ENCODE results near the gene NTN4. TPM values are rescaled to one million over a fixed set of nuclear protein-coding genes. Genes with fewer than 3 reads are reported as not detected.

The NTN4 gene
- total RNA-seq, 1 experiment from 2014 or later: 1.4 TPM

- Histone ChIP-seq H3K36me3 (replicated peaks; ENCODE audit: control insufficient read depth, insufficient read depth, low read length) (no peaks in the 10 kb centered on the region), H3K4me3 (ENCODE audit: insufficient read depth, low read depth, low read length) (no peak overlapping the region), H3K27me3 (ENCODE audit: control insufficient read depth, insufficient read depth, low read length) (no peaks in the 10 kb centered on the region; the same call in 1 of the 2 replicates)
- no peak for DNase-seq
These were observed 17.6 kb upstream of the NTN4 start for GRCh38 chr12:95808146-95808545.

GRCh38 chr12:95805864-95806671 lies 15.5 kb upstream of the NTN4 start:
- H3K27me3 ChIP-seq (ENCODE audit: control insufficient read depth, insufficient read depth, low read length): no peaks in the 10 kb centered on the region; the same call in 1 of the 2 replicates
- DNase-seq: no peak
- H3K36me3 ChIP-seq (replicated peaks; ENCODE audit: control insufficient read depth, insufficient read depth, low read length): no peaks in the 10 kb centered on the region
- H3K4me3 ChIP-seq (ENCODE audit: insufficient read depth, low read depth, low read length): no peak overlapping the region

GRCh38 chr12:95804291-95804690 lies 13.7 kb upstream of the NTN4 start:
- H3K4me3 ChIP-seq (ENCODE audit: insufficient read depth, low read depth, low read length): no peak overlapping the region
- no peaks in the 10 kb centered on the region; the same call in 1 of the 2 replicates for H3K27me3 ChIP-seq (ENCODE audit: control insufficient read depth, insufficient read depth, low read length)
- DNase-seq: no peak
- H3K36me3 ChIP-seq (replicated peaks; ENCODE audit: control insufficient read depth, insufficient read depth, low read length): no peaks in the 10 kb centered on the region

GRCh38 chr12:95803817-95804216 lies 13.3 kb upstream of the NTN4 start:
- Histone ChIP-seq H3K36me3 (replicated peaks; ENCODE audit: control insufficient read depth, insufficient read depth, low read length) (no peaks in the 10 kb centered on the region), H3K27me3 (ENCODE audit: control insufficient read depth, insufficient read depth, low read length) (no peaks in the 10 kb centered on the region; the same call in 1 of the 2 replicates), H3K4me3 (ENCODE audit: insufficient read depth, low read depth, low read length) (no peak overlapping the region)
- DNase-seq: no peak

GRCh38 chr12:95802482-95803270 lies 12.1 kb upstream of the NTN4 start:
- H3K4me3 ChIP-seq (ENCODE audit: insufficient read depth, low read depth, low read length): no peak overlapping the region
- H3K36me3 ChIP-seq (replicated peaks; ENCODE audit: control insufficient read depth, insufficient read depth, low read length): no peaks in the 10 kb centered on the region
- no peaks in the 10 kb centered on the region for H3K27me3 ChIP-seq (ENCODE audit: control insufficient read depth, insufficient read depth, low read length)
- DNase-seq: no peak

GRCh38 chr12:95796982-95797289 lies 6.4 kb upstream of the NTN4 start:
- Histone ChIP-seq H3K4me3 (ENCODE audit: insufficient read depth, low read depth, low read length) (no peak overlapping the region), H3K36me3 (replicated peaks; ENCODE audit: control insufficient read depth, insufficient read depth, low read length) (no peaks in the 10 kb centered on the region), H3K27me3 (ENCODE audit: control insufficient read depth, insufficient read depth, low read length) (peaks cover 14% of the 10 kb centered on the region)
- no peak for DNase-seq

GRCh38 chr12:95796225-95796981 lies 5.8 kb upstream of the NTN4 start:
- Histone ChIP-seq H3K4me3 (ENCODE audit: insufficient read depth, low read depth, low read length) (no peak overlapping the region), H3K36me3 (replicated peaks; ENCODE audit: control insufficient read depth, insufficient read depth, low read length) (no peaks in the 10 kb centered on the region), H3K27me3 (ENCODE audit: control insufficient read depth, insufficient read depth, low read length) (peaks cover 19% of the 10 kb centered on the region)
- DNase-seq: no peak

GRCh38 chr12:95790917-95791849 lies 619 bp upstream of the NTN4 start:
- peak; percentile 65 for DNase-seq

GRCh38 chr12:95789126-95790032 lies 1.2 kb downstream of the NTN4 start:
- peak; percentile 59 for DNase-seq
- H3K4me3 ChIP-seq (ENCODE audit: insufficient read depth, low read depth, low read length): peak overlapping the region; percentile 53
- H3K27me3 ChIP-seq (ENCODE audit: control insufficient read depth, insufficient read depth, low read length): peaks cover 61% of the 10 kb centered on the region
- H3K36me3 ChIP-seq (replicated peaks; ENCODE audit: control insufficient read depth, insufficient read depth, low read length): no peaks in the 10 kb centered on the region

More at GRCh38 chr12:95790917-95791849, 619 bp upstream of the NTN4 start:
- no peaks in the 10 kb centered on the region for H3K36me3 ChIP-seq (replicated peaks; ENCODE audit: control insufficient read depth, insufficient read depth, low read length)
- peaks cover 61% of the 10 kb centered on the region for H3K27me3 ChIP-seq (ENCODE audit: control insufficient read depth, insufficient read depth, low read length)
- peak overlapping the region; percentile 53 for H3K4me3 ChIP-seq (ENCODE audit: insufficient read depth, low read depth, low read length)

- H3K36me3 ChIP-seq (replicated peaks; ENCODE audit: control insufficient read depth, insufficient read depth, low read length): no peaks in the 10 kb centered on the region
- no peak for DNase-seq
- no peak overlapping the region for H3K4me3 ChIP-seq (ENCODE audit: insufficient read depth, low read depth, low read length)
- H3K27me3 ChIP-seq (ENCODE audit: control insufficient read depth, insufficient read depth, low read length): peaks cover 60% of the 10 kb centered on the region
These were observed 1.9 kb downstream of the NTN4 start for GRCh38 chr12:95788637-95789036.

- H3K4me3 ChIP-seq (ENCODE audit: insufficient read depth, low read depth, low read length): no peak overlapping the region
- H3K27me3 ChIP-seq (ENCODE audit: control insufficient read depth, insufficient read depth, low read length): peaks cover 52% of the 10 kb centered on the region
- no peaks in the 10 kb centered on the region for H3K36me3 ChIP-seq (replicated peaks; ENCODE audit: control insufficient read depth, insufficient read depth, low read length)
- no peak for DNase-seq
These were observed 3.2 kb downstream of the NTN4 start for GRCh38 chr12:95787274-95787818.

GRCh38 chr12:95784915-95785314 lies 5.6 kb downstream of the NTN4 start:
- no peak for DNase-seq
- H3K4me3 ChIP-seq (ENCODE audit: insufficient read depth, low read depth, low read length): no peak overlapping the region
- no peaks in the 10 kb centered on the region for H3K36me3 ChIP-seq (replicated peaks; ENCODE audit: control insufficient read depth, insufficient read depth, low read length)
- H3K27me3 ChIP-seq (ENCODE audit: control insufficient read depth, insufficient read depth, low read length): peaks cover 29% of the 10 kb centered on the region

GRCh38 chr12:95784286-95784685 lies 6.3 kb downstream of the NTN4 start:
- Histone ChIP-seq H3K36me3 (replicated peaks; ENCODE audit: control insufficient read depth, insufficient read depth, low read length) (no peaks in the 10 kb centered on the region), H3K27me3 (ENCODE audit: control insufficient read depth, insufficient read depth, low read length) (peaks cover 23% of the 10 kb centered on the region), H3K4me3 (ENCODE audit: insufficient read depth, low read depth, low read length) (no peak overlapping the region)
- DNase-seq: no peak

All from H7 (cell line).